ENCODE data around the gene SNTG2. TPM values are rescaled to one million over a fixed set of nuclear protein-coding genes. Genes with fewer than 3 reads are reported as not detected.

SNTG2 gene
- 1 to 10 TPM in 3 of 4 donors, not detected in 1; 1.7 to 5.9 (median 2.0) TPM for total RNA-seq

DNA sequence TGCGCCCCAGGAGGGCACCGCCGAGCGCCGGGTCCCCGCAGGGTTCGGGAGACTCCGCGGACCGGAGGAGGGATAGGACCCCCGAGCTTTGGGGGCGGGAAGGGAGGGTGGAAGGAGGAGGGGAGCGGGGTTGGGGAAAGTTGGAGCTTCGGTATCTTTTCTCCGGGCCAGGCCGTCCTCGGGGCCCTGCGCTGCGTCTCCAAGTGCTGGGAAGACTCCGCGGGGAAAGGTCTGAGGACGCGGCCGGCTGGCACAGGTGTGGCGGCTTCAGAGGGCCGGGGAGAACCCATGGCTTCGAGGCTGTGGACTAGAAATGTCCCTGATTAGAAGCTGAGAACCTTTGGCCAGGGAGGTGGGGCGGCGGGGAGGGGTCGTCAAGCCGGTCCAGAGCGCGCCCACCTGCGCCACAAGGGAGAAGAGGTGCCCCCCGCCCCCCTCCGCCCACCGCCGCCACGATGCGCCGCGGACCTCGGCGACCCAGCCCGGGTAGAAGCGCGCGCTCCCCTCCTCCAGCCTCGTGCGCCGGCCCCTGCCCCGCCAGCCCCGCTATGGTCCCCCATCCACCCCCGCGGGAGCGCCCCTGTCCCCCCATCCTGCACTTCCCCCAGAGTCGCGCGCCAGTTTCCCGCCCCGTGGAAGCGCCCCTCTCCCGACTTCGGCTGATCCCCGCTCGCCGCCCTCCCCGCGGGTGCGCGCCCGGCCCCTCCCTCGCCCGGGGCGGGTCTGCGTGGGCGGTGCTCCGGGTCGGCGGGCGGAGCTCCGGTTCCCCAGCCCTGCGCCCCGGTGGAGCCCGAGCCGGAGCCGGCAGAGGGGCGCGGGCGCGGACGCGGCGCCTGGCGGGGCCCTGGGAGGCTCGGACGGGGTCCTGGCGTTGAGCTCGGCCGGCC is at the start of gene SNTG2:
TSS of gene SNTG2 (plus strand) at position 770 of the 887 bp plus-strand sequence. CDS start 148 bp downstream, outside the sequence.
- H3K36me3 ChIP-seq = no peaks in the 10 kb centered on the region
- DNase-seq = no peak
- H3K9me3 ChIP-seq = no peaks in the 10 kb centered on the region
- TF ChIP-seq POLR2A (IDR thresholded peaks at IDR 0.05) = no peak
- H3K4me1 ChIP-seq = peaks cover 9 to 25% (median 18%) of the 10 kb centered on the region in 3 donors
- peak within 1 kb of the TSS in 3 of 4 donors; percentile 58 to 69 (median 61) for H3K27ac ChIP-seq
- intact Hi-C loops (cut with DNase I) = no loop called here
- H3K27me3 ChIP-seq = peaks cover 0 to 87% (median 13%) of the 10 kb centered on the region in 4 donors
- H3K4me3 ChIP-seq = peak within 1 kb of the TSS; percentile 37 to 71 (median 52)
- WGBS, 2 donors = 1 to 10% methylated on average over 12 to 17 of the region's 100 CpGs

DNA sequence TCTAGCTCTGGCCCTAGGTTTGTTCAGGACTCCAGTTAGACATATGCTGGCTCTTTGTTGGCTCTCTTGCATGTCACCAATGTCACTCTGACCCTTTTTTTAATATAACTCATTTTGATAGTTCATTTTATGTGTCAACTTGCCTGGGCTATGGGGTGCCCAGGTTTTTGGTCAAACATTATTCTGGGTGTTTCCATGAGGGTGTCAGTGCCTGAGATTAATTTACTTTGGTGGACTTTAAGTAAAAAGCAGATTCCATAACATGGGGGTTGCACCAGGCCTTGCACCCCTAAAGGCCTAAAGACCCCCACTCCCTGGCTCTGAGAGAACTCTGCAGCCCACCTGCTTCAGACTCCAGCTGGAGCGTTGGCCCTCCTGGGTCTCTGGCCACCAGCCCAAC is 48.1 kb upstream of the SNTG2 start:
- DNase-seq = no peak
- peaks cover 0 to 12% (median 0%) of the 10 kb centered on the region in 4 donors for H3K27me3 ChIP-seq
- no peaks in the 10 kb centered on the region for H3K36me3 ChIP-seq
- H3K4me3 ChIP-seq = no peak overlapping the region
- H3K9me3 ChIP-seq = no peaks in the 10 kb centered on the region
- TF ChIP-seq, protein P1, sequence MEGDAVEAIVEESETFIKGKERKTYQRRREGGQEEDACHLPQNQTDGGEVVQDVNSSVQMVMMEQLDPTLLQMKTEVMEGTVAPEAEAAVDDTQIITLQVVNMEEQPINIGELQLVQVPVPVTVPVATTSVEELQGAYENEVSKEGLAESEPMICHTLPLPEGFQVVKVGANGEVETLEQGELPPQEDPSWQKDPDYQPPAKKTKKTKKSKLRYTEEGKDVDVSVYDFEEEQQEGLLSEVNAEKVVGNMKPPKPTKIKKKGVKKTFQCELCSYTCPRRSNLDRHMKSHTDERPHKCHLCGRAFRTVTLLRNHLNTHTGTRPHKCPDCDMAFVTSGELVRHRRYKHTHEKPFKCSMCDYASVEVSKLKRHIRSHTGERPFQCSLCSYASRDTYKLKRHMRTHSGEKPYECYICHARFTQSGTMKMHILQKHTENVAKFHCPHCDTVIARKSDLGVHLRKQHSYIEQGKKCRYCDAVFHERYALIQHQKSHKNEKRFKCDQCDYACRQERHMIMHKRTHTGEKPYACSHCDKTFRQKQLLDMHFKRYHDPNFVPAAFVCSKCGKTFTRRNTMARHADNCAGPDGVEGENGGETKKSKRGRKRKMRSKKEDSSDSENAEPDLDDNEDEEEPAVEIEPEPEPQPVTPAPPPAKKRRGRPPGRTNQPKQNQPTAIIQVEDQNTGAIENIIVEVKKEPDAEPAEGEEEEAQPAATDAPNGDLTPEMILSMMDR (IDR thresholded peaks at IDR 0.05) = no peak
- TF ChIP-seq POLR2A (IDR thresholded peaks at IDR 0.05) = no peak
- H3K27ac ChIP-seq = no peak overlapping the region
- intact Hi-C loops (cut with DNase I) = no loop called here
- no peaks in the 10 kb centered on the region for H3K4me1 ChIP-seq
- 57 to 75% methylated on average over 1 of the region's 1 CpG for WGBS, 2 donors

DNA sequence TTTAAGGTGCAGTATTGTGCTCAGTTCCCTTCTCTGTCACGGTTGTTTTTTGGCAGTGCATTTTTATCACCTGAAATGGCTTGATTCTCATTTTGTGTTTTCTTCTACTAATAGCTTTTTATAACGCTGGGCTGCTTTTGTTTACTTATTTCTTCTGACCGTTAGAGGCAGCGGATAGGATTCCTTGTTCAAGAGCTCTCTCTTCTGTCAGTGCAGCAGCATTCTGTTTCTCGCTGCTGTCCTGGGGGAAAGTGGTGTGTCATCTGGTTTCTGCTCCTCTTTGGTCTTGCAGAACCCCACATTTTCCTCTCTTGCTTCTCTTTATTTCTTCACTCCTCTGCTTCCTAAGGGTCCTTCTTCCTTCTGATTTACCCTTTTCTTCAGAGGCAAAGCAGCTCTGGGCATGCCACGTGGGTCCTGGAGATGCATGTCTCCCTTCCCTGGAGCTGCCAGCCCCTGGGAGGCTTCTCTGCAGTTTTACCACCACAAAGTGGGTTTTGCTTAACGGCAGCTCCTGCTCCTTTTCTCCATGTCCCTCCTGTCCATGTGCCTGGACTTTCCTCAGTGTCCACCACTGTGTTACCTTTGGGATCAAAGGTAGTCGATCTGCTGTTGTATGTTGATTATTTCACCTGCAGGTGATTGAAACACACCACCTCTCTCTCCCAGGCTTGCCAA is 47.3 kb upstream of the SNTG2 start:
- H3K36me3 ChIP-seq = no peaks in the 10 kb centered on the region
- DNase-seq = no peak
- intact Hi-C loops (cut with DNase I) = no loop called here
- no peak overlapping the region for H3K27ac ChIP-seq
- H3K4me1 ChIP-seq = no peaks in the 10 kb centered on the region
- H3K9me3 ChIP-seq = no peaks in the 10 kb centered on the region
- TF ChIP-seq, protein P1 (IDR thresholded peaks at IDR 0.05) = no peak
- no peak for TF ChIP-seq POLR2A (IDR thresholded peaks at IDR 0.05)
- 35 to 36% methylated on average over 8 of the region's 8 CpGs for WGBS, 2 donors
- no peak overlapping the region for H3K4me3 ChIP-seq
- H3K27me3 ChIP-seq = peaks cover 0 to 12% (median 0%) of the 10 kb centered on the region in 4 donors

DNA sequence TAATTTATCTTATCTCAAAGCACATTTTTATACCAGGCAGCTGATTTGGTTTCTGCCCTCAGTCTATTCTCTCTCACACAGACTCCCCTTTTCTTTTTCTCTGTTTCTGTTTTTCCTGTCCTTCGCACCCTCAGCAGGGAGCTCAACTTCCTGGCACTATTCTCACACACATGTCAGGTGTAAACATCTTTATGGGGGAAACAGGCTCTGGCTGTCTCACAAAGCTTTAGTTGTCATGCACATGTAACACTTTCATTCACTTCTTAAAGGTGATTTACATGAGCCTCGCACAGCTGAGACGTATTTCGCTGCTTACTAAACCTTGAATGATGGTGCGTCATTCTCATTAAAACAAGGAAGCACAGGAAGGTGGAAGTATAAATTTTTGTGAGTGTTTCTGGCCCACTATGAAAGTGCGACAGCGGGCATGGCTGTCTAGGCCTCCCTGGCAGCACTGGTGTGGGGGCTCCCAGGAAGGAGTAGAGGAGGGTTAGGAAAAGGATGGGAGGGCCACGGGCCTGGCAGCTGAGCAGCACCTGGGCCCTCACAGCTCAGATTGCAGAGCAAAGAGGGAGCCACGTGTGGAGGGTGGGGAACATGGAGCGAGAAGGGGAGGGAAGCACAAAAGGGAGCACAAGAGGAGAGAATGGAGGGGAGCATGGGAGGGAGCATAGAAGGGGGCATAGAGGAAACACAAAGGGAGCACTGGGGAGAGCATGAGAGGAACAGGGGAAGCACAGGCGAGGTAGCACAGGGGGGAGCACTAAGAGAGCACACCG is 46.2 kb upstream of the SNTG2 start:
- Histone ChIP-seq H3K4me3 (no peak overlapping the region), H3K27ac (no peak overlapping the region), H3K9me3 (no peaks in the 10 kb centered on the region), H3K27me3 (peaks cover 0 to 12% (median 0%) of the 10 kb centered on the region in 4 donors), H3K36me3 (no peaks in the 10 kb centered on the region), H3K4me1 (no peaks in the 10 kb centered on the region)
- intact Hi-C loops (cut with DNase I) = no loop called here
- no peak for TF ChIP-seq POLR2A (IDR thresholded peaks at IDR 0.05)
- TF ChIP-seq, protein P1 (IDR thresholded peaks at IDR 0.05) = no peak
- DNase-seq = no peak
- 57 to 61% methylated on average over 11 to 12 of the region's 12 CpGs for WGBS, 2 donors

DNA sequence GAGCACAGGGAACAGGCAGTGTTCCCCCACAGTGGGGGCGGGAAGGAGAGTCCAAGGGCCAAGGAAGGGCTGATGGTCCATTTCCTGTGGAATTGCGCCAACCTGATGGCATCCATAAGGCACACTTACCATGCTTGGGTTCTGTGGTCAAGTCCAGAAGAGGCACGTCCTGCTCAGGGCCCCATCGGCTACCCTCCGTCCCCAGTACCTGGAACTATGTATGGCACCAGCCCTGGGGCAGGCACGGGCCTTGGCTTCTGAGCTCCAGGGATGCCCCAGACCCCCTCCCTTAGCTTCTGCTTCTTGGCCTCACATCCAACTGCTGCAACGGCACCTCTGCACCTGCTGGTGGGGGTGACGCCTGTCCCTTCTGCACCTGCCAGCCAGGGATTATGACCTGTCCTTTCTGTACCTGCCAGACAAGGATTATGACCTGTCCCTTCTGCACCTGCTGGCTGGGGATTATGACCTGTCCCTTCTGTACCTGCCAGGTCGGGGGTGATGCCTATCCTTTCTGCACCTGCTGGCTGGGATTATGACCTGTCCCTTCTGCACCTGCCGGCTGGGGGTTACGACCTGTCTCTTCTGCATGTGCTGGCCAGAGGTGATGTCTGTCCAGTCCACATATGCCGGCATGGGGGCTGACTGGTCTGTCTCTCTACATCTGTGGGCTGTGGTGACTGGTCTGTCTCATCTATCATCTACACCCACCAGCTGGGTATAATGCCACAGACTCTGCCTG is 45.4 kb upstream of the SNTG2 start:
- H3K4me1 ChIP-seq = no peaks in the 10 kb centered on the region
- no peaks in the 10 kb centered on the region for H3K36me3 ChIP-seq
- H3K27ac ChIP-seq = no peak overlapping the region
- 57 to 75% methylated on average over 5 to 7 of the region's 12 CpGs for WGBS, 2 donors
- H3K9me3 ChIP-seq = no peaks in the 10 kb centered on the region
- TF ChIP-seq, protein P1 (IDR thresholded peaks at IDR 0.05) = no peak
- TF ChIP-seq POLR2A (IDR thresholded peaks at IDR 0.05) = no peak
- H3K4me3 ChIP-seq = no peak overlapping the region
- H3K27me3 ChIP-seq = peaks cover 0 to 12% (median 0%) of the 10 kb centered on the region in 4 donors
- intact Hi-C loops (cut with DNase I) = no loop called here
- no peak for DNase-seq

All from esophagus squamous epithelium (tissue), 5 donors.